HepG2 (cell line): ENCODE results near the gene ADSS1. TPM values are rescaled to one million over a fixed set of nuclear protein-coding genes. Genes with fewer than 3 reads are reported as not detected.
A peak's percentile ranks its signal among the peaks of the same experiment; 100 is the strongest.

ENCODE experiments used
- CREM ChIP-seq, 2 experiments: sonication (generic) in 1 of 2; formaldehyde crosslinking in 1 of 2; IDR thresholded peaks; 2 replicates each; pipeline versions ENCODE4 v1.4.0 to v1.6.1; 2016 to 2020; ENCODE audit warnings: antibody characterized with exemption in 1 of 2, mild to moderate bottlenecking in 1 of 2, missing genetic modification reagents in 1 of 2
- GZF1 ChIP-seq: sonication (generic); formaldehyde crosslinking; IDR thresholded peaks from 2 replicates; pipeline ENCODE4 v1.5.1; 2020; ENCODE audit warnings: mild to moderate bottlenecking, missing genetic modification reagents
- MYPOP ChIP-seq: sonication (generic); formaldehyde crosslinking; IDR thresholded peaks from 2 replicates; pipeline ENCODE4 v1.8.1; 2023; ENCODE audit warnings: mild to moderate bottlenecking, moderate library complexity, missing genetic modification reagents
- NR2F6 ChIP-seq, 2 experiments: IDR thresholded peaks; 2 replicates each; pipeline ENCODE4 v1.6.1; 2016; ENCODE audit warnings: antibody characterized with exemption in 1 of 2, mild to moderate bottlenecking in 1 of 2
- NRL ChIP-seq: sonication (generic); formaldehyde crosslinking; IDR thresholded peaks from 2 replicates; pipeline ENCODE4 v1.5.0; 2020; ENCODE audit warnings: missing genetic modification reagents, mild to moderate bottlenecking, moderate library complexity, borderline replicate concordance
- POLR2G ChIP-seq: fragments of 200-400 bp; formaldehyde crosslinking; IDR thresholded peaks from 2 replicates; pipeline ENCODE4 v1.6.1; 2018; ENCODE audit warnings: mild to moderate bottlenecking, low read depth, low read length, moderate library complexity
- PRMT3 ChIP-seq: sonication (generic); formaldehyde crosslinking; IDR thresholded peaks from 2 replicates; pipeline ENCODE4 v1.8.1; 2022; ENCODE audit warnings: low read depth, mild to moderate bottlenecking, moderate library complexity, missing genetic modification reagents, borderline replicate concordance
- SRSF1 ChIP-seq: fragments of 200-400 bp; formaldehyde crosslinking; optimal IDR thresholded peaks from 2 replicates; pipeline ENCODE3; 2017; ENCODE audit warnings: mild to moderate bottlenecking, low read depth, low read length, moderate library complexity
- ZBTB1 ChIP-seq: sonication (generic); formaldehyde crosslinking; IDR thresholded peaks from 2 replicates; pipeline ENCODE4 v1.4.0; 2020; ENCODE audit warnings: missing genetic modification reagents, borderline replicate concordance
- ZNF17 ChIP-seq: sonication (generic); formaldehyde crosslinking; IDR thresholded peaks from 2 replicates; pipeline ENCODE4 v1.5.0; 2020; ENCODE audit warnings: mild to moderate bottlenecking, missing genetic modification reagents
- ZNF3 ChIP-seq: IDR thresholded peaks from 2 replicates; pipeline ENCODE4 v1.7.0; 2017; ENCODE audit warnings: inconsistent platforms
- ZNF333 ChIP-seq: sonication (generic); formaldehyde crosslinking; IDR thresholded peaks from 2 replicates; pipeline ENCODE4 v1.4.0; 2020; ENCODE audit warnings: mild to moderate bottlenecking, missing genetic modification reagents, borderline replicate concordance
- ZNF383 ChIP-seq: sonication (generic); formaldehyde crosslinking; IDR thresholded peaks from 2 replicates; pipeline ENCODE4 v1.4.0; 2020; ENCODE audit warnings: missing genetic modification reagents, mild to moderate bottlenecking, borderline replicate concordance
- ZNF703 ChIP-seq: sonication (generic); formaldehyde crosslinking; IDR thresholded peaks from 2 replicates; pipeline ENCODE4 v1.5.1; 2020; ENCODE audit warnings: missing genetic modification reagents, mild to moderate bottlenecking, moderate library complexity, borderline replicate concordance
- polyA plus RNA-seq, 8 experiments: library from polyadenylated mRNA; depleted of rRNA in 3 of 8; stranded (reverse) in 7 of 8; unstranded in 1 of 8; fragments of >200 nt; fragmentation: Illumina TruSeq in 4 of 8; extraction: Trizol in 4 of 8; gene quantifications; 2 replicates each; pipeline versions ENCODE4 v1.2.1 to v1.2.3, GENCODE V29; 2011 to 2016; ENCODE audit warnings: low read depth in 4 of 8, missing spikeins in 1 of 8, mixed read lengths in 1 of 8; ENCODE audit not compliant: insufficient read depth in 1 of 8
- total RNA-seq, 5 experiments: library from RNA; depleted of rRNA; stranded (reverse); fragments of >200 nt; fragmentation: Illumina TruSeq; extraction: Trizol; gene quantifications; 2 replicates each; pipeline ENCODE4 v1.2.3, GENCODE V29; 2016; ENCODE audit warnings: low read depth in 1 of 5
- TF ChIP-seq, protein P1 (sequence below): sonication (generic); formaldehyde crosslinking; IDR thresholded peaks from 2 replicates; pipeline ENCODE4; 2020; ENCODE audit warnings: missing genetic modification reagents, mild to moderate bottlenecking, borderline replicate concordance
- TF ChIP-seq, protein P2 (sequence below): sonication (generic); formaldehyde crosslinking; IDR thresholded peaks from 2 replicates; pipeline ENCODE4 v1.9.0; 2021; ENCODE audit warnings: missing genetic modification reagents, mild to moderate bottlenecking, borderline replicate concordance
- TF ChIP-seq, protein P3 (sequence below): IDR thresholded peaks from 2 replicates; pipeline ENCODE4 v1.6.1; 2016; ENCODE audit warnings: missing genetic modification reagents, missing compliant biosample characterization
- TF ChIP-seq, protein P4 (sequence below): sonication (generic); formaldehyde crosslinking; IDR thresholded peaks from 2 replicates; pipeline ENCODE4 v1.4.0; 2020; ENCODE audit warnings: missing genetic modification reagents, borderline replicate concordance

The ADSS1 gene
- total and polyA plus RNA-seq, 2 of the 13 experiments (the other 11 are each of a cell fraction or from before 2014, with no cell fraction given): 1.0 to 36.7 TPM

DNA sequence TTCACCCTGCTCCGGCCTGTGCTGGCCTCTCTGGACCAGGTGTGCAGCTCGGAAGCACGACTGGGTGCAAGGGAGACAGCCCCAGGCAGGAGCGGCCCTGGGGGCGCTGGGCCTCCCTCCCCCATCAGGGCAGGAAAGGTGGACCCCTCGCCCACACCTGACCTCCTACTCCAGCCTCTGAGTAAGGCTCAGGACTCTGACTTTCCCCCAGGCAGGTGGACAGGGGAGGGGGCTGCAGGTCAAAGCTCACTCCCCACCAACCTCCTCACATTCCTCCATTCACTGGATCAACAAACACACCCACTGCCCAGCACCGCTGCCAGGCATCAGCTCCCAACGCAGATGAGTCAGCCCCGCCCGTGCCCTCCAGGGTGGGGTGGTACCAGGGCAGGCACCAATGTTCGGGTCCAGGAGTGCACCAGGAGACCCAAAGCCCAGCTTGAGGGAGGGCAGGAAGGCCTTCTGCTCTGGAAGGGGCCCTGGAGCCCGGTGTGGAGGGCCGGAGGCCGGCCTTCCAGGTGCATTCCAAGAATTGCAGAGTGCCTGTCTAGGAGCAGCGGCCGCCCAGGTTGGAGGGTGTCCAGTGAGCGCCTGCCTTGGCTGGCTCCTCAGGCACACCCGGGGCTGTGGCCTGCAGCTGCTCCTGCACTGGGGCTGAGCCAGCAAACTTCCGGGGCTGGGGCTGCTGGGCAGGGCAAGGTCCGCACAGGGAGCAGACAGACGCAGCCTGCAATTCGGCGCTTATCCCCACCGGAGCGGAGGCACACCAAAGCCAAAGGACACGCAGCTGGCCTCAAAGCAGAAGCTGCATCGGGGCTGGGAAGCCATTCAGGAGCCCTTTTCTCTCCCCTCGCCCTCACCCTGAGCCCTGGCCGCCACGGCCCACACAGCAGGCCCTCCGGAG, 36.2 kb upstream of the ADSS1 start (continued):
- TF ChIP-seq, protein P1, sequence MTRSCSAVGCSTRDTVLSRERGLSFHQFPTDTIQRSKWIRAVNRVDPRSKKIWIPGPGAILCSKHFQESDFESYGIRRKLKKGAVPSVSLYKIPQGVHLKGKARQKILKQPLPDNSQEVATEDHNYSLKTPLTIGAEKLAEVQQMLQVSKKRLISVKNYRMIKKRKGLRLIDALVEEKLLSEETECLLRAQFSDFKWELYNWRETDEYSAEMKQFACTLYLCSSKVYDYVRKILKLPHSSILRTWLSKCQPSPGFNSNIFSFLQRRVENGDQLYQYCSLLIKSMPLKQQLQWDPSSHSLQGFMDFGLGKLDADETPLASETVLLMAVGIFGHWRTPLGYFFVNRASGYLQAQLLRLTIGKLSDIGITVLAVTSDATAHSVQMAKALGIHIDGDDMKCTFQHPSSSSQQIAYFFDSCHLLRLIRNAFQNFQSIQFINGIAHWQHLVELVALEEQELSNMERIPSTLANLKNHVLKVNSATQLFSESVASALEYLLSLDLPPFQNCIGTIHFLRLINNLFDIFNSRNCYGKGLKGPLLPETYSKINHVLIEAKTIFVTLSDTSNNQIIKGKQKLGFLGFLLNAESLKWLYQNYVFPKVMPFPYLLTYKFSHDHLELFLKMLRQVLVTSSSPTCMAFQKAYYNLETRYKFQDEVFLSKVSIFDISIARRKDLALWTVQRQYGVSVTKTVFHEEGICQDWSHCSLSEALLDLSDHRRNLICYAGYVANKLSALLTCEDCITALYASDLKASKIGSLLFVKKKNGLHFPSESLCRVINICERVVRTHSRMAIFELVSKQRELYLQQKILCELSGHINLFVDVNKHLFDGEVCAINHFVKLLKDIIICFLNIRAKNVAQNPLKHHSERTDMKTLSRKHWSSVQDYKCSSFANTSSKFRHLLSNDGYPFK: peak; percentile 20
- TF ChIP-seq NR2F6 (IDR thresholded peaks at IDR 0.05): no peak; the same call in 1 of the 2 replicates
- peak; percentile 73 for TF ChIP-seq NR2F6 (CRISPR knock-in tag; IDR thresholded peaks at IDR 0.05)
- peak; percentile 46 for TF ChIP-seq SRSF1
- no peak for TF ChIP-seq ZNF17
- TF ChIP-seq MYPOP (CRISPR knock-in tag): peak; percentile 65
- TF ChIP-seq, protein P2, sequence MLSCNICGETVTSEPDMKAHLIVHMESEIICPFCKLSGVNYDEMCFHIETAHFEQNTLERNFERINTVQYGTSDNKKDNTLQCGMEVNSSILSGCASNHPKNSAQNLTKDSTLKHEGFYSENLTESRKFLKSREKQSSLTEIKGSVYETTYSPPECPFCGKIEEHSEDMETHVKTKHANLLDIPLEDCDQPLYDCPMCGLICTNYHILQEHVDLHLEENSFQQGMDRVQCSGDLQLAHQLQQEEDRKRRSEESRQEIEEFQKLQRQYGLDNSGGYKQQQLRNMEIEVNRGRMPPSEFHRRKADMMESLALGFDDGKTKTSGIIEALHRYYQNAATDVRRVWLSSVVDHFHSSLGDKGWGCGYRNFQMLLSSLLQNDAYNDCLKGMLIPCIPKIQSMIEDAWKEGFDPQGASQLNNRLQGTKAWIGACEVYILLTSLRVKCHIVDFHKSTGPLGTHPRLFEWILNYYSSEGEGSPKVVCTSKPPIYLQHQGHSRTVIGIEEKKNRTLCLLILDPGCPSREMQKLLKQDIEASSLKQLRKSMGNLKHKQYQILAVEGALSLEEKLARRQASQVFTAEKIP (CRISPR knock-in tag): no peak
- peak; percentile 18; the same call in 1 of the 2 replicates for TF ChIP-seq ZNF333 (CRISPR knock-in tag)
- no peak for TF ChIP-seq ZNF3
- TF ChIP-seq ZNF383 (CRISPR knock-in tag): no peak
- TF ChIP-seq ZBTB1 (CRISPR knock-in tag): no peak
- TF ChIP-seq CREM (IDR thresholded peaks at IDR 0.05): 0 out of 2 replicates have a peak, but pooled peaks have one; percentile 15
- no peak for TF ChIP-seq CREM (CRISPR knock-in tag; IDR thresholded peaks at IDR 0.05)
- TF ChIP-seq GZF1 (CRISPR knock-in tag): 0 out of 2 replicates have a peak, but pooled peaks have one; percentile 66
- TF ChIP-seq POLR2G: peak; percentile 75; the same call in 1 of the 2 replicates
- TF ChIP-seq, protein P3, sequence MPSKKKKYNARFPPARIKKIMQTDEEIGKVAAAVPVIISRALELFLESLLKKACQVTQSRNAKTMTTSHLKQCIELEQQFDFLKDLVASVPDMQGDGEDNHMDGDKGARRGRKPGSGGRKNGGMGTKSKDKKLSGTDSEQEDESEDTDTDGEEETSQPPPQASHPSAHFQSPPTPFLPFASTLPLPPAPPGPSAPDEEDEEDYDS: peak; percentile 27
- 0 out of 2 replicates have a peak, but pooled peaks have one; percentile 46 for TF ChIP-seq PRMT3 (CRISPR knock-in tag)
- TF ChIP-seq NRL (CRISPR knock-in tag): no peak
- TF ChIP-seq, protein P4, sequence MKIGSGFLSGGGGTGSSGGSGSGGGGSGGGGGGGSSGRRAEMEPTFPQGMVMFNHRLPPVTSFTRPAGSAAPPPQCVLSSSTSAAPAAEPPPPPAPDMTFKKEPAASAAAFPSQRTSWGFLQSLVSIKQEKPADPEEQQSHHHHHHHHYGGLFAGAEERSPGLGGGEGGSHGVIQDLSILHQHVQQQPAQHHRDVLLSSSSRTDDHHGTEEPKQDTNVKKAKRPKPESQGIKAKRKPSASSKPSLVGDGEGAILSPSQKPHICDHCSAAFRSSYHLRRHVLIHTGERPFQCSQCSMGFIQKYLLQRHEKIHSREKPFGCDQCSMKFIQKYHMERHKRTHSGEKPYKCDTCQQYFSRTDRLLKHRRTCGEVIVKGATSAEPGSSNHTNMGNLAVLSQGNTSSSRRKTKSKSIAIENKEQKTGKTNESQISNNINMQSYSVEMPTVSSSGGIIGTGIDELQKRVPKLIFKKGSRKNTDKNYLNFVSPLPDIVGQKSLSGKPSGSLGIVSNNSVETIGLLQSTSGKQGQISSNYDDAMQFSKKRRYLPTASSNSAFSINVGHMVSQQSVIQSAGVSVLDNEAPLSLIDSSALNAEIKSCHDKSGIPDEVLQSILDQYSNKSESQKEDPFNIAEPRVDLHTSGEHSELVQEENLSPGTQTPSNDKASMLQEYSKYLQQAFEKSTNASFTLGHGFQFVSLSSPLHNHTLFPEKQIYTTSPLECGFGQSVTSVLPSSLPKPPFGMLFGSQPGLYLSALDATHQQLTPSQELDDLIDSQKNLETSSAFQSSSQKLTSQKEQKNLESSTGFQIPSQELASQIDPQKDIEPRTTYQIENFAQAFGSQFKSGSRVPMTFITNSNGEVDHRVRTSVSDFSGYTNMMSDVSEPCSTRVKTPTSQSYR: 0 out of 2 replicates have a peak, but pooled peaks have one; percentile 25
- TF ChIP-seq ZNF703 (CRISPR knock-in tag): 0 out of 2 replicates have a peak, but pooled peaks have one; percentile 21
